Adrenal gland (tissue), 12 donors: ENCODE measurements around the gene CSTA. TPM values are rescaled to one million over a fixed set of nuclear protein-coding genes. Genes with fewer than 3 reads are reported as not detected.

Experiments used
- DNase-seq, 7 donors: peaks; one replicate each; pipeline ENCODE4 v3.0.0-alpha.2; 2019 to 2020
- H3K27ac ChIP-seq, 5 donors: fragments of 200-600 bp; sonication (generic) in 4 of 5; 1 replicate in 3 of 5; 2 replicates in 2 of 5; pipeline versions ENCODE4 v1.5.1 to v1.8.0; 2016 to 2020; ENCODE audit warnings: mild to moderate bottlenecking in 1 of 5
- H3K27me3 ChIP-seq: fragments of 200-600 bp; 2 replicates; pipeline ENCODE4 v1.8.0; 2021
- H3K36me3 ChIP-seq, 2 donors: fragments of 200-600 bp; replicated peaks in 1 of 2; 1 replicate in 1 of 2; 2 replicates in 1 of 2; pipeline versions ENCODE4 v1.5.1 to v1.8.0; 2018 to 2022
- H3K4me1 ChIP-seq, 2 donors: fragments of 200-600 bp; replicated peaks in 1 of 2; 1 replicate in 1 of 2; 2 replicates in 1 of 2; pipeline versions ENCODE4 v1.5.1 to v1.8.0; 2018 to 2021
- H3K4me3 ChIP-seq, 4 donors: fragments of 200-600 bp; sonication (generic) in 3 of 4; one replicate each; pipeline ENCODE4 v1.5.1; 2016 to 2018
- H3K9me3 ChIP-seq, 3 donors: fragments of 200-600 bp; sonication (generic) in 1 of 3; replicated peaks in 1 of 3; 1 replicate in 2 of 3; 2 replicates in 1 of 3; pipeline versions ENCODE4 v1.5.1 to v1.8.0; 2016 to 2021
- POLR2A ChIP-seq, 2 donors: fragments of 450-650 bp; IDR thresholded peaks; one replicate each; pipeline ENCODE4 v1.6.1; 2017; ENCODE audit warnings: antibody characterized with exemption in 2 of 2, mild to moderate bottlenecking in 2 of 2, moderate library complexity in 1 of 2
- WGBS, 4 donors: extraction: QIAGEN DNeasy Blood & Tissue Kit in 2 of 4; methylation state at CpG; one replicate each; pipeline versions ENCODE4 v1.1.5 to v1.1.7; 2013 to 2017; 5-methylcytosine and 5-hydroxymethylcytosine counted together
- intact Hi-C, 2 donors: fragments of 100-400 bp; cut with DNase I; formaldehyde crosslinking; loops; one replicate each; pipeline versions ENCODE4 v1.14.1 to v1.15.0; 2022 to 2023
- polyA plus RNA-seq, 3 donors: library from polyadenylated mRNA; stranded (reverse); fragments of 200-250 nt in 2 of 3; fragments of 350-450 nt in 1 of 3; fragmentation: Illumina TruSeq in 1 of 3; extraction: RNeasy Lipid Tissue Mini Kit (QIAGEN cat#74804) in 1 of 3; gene quantifications; one replicate each; pipeline ENCODE4 v1.2.3, GENCODE V29; 2013 to 2014
- total RNA-seq, 9 donors: library from RNA; depleted of rRNA in 4 of 9; stranded (reverse); fragments of >200 nt in 4 of 9; fragments of 120-200 nt in 1 of 9; fragmentation: NEBNext Ultra II Directional in 1 of 9; extraction: Animal tissue kit (Norgen Biotek cat#: 25700) in 1 of 9; gene quantifications; one replicate each; pipeline versions ENCODE4 v1.1.0 to v1.2.4, GENCODE V29; 2013 to 2023
- TF ChIP-seq, protein P1 (sequence below), 6 experiments: fragments of 450-650 bp in 4 of 6; fragments of 200-600 bp in 2 of 6; sonication (generic) in 1 of 6; IDR thresholded peaks; 1 replicate in 5 of 6; 2 replicates in 1 of 6; pipeline versions ENCODE4 v1.5.1 to v1.8.0; 2016 to 2021; ENCODE audit warnings: antibody characterized with exemption in 6 of 6, mild to moderate bottlenecking in 2 of 6, moderate library complexity in 1 of 6
- donor health status: healthy with polysubstance abuse.
- donor health status: Bipolar disorder and iron deficiency.
- donor health status: DM: yes; HTN: yes; CAD: no.
- donor health status: DM: no; HTN: no; CAD: no.
- donor health status: DM: no; HTN: no; CAD: no.
- donor health status: DM: yes; HTN: yes; CAD: no.

Gene CSTA
- total and polyA plus RNA-seq, 12 donors, result 1.1 to 15.7 (median 4.4) TPM; not detected in 1

DNA sequence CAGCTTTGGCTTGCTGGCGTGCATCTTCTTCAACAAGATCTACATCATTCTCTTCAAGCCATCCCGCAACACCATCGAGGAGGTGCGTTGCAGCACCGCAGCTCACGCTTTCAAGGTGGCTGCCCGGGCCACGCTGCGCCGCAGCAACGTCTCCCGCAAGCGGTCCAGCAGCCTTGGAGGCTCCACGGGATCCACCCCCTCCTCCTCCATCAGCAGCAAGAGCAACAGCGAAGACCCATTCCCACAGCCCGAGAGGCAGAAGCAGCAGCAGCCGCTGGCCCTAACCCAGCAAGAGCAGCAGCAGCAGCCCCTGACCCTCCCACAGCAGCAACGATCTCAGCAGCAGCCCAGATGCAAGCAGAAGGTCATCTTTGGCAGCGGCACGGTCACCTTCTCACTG, 40.6 kb upstream of the CSTA start:
- no peaks in the 10 kb centered on the region for H3K36me3 ChIP-seq
- no peaks in the 10 kb centered on the region for H3K27me3 ChIP-seq
- H3K4me1 ChIP-seq, result no peaks in the 10 kb centered on the region
- H3K27ac ChIP-seq, result no peak overlapping the region
- intact Hi-C loops, result no loop called here
- TF ChIP-seq, protein P1, sequence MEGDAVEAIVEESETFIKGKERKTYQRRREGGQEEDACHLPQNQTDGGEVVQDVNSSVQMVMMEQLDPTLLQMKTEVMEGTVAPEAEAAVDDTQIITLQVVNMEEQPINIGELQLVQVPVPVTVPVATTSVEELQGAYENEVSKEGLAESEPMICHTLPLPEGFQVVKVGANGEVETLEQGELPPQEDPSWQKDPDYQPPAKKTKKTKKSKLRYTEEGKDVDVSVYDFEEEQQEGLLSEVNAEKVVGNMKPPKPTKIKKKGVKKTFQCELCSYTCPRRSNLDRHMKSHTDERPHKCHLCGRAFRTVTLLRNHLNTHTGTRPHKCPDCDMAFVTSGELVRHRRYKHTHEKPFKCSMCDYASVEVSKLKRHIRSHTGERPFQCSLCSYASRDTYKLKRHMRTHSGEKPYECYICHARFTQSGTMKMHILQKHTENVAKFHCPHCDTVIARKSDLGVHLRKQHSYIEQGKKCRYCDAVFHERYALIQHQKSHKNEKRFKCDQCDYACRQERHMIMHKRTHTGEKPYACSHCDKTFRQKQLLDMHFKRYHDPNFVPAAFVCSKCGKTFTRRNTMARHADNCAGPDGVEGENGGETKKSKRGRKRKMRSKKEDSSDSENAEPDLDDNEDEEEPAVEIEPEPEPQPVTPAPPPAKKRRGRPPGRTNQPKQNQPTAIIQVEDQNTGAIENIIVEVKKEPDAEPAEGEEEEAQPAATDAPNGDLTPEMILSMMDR (IDR thresholded peaks at IDR 0.05), result no peak
- TF ChIP-seq POLR2A (IDR thresholded peaks at IDR 0.05), result no peak
- 86 to 93% (median 90%) methylated on average over 15 to 20 of the region's 20 CpGs for WGBS, 4 donors
- H3K4me3 ChIP-seq, result no peak overlapping the region
- DNase-seq, result no peak
- H3K9me3 ChIP-seq, result no peaks in the 10 kb centered on the region

DNA sequence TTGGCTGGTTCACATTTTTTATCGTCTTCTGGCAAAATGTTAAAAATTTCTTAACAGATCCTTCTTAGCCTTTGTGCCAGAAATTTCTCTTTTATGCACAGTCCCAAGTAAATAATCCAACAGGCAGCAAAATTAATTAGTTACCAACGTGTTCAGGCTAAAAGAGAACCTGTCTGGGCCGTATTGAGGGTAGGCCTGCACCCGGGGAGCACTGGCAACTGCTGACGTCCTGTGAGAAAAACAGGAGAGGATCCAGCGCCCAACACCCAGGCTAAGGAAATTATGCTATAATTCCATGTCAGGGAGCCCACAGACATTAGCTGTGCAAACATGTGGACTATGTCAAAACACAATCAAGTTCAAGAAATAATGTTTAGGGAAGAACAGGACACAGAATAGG, 30.7 kb upstream of the CSTA start:
- no peak for DNase-seq
- H3K9me3 ChIP-seq, result no peaks in the 10 kb centered on the region
- no peak overlapping the region for H3K27ac ChIP-seq
- H3K36me3 ChIP-seq, result no peaks in the 10 kb centered on the region
- TF ChIP-seq POLR2A (IDR thresholded peaks at IDR 0.05), result no peak
- TF ChIP-seq, protein P1 (IDR thresholded peaks at IDR 0.05), result no peak
- intact Hi-C loops, result no loop called here
- H3K4me1 ChIP-seq, result no peaks in the 10 kb centered on the region
- no peak overlapping the region for H3K4me3 ChIP-seq
- 52 to 65% (median 60%) methylated on average over 6 of the region's 6 CpGs for WGBS, 4 donors
- no peaks in the 10 kb centered on the region for H3K27me3 ChIP-seq

DNA sequence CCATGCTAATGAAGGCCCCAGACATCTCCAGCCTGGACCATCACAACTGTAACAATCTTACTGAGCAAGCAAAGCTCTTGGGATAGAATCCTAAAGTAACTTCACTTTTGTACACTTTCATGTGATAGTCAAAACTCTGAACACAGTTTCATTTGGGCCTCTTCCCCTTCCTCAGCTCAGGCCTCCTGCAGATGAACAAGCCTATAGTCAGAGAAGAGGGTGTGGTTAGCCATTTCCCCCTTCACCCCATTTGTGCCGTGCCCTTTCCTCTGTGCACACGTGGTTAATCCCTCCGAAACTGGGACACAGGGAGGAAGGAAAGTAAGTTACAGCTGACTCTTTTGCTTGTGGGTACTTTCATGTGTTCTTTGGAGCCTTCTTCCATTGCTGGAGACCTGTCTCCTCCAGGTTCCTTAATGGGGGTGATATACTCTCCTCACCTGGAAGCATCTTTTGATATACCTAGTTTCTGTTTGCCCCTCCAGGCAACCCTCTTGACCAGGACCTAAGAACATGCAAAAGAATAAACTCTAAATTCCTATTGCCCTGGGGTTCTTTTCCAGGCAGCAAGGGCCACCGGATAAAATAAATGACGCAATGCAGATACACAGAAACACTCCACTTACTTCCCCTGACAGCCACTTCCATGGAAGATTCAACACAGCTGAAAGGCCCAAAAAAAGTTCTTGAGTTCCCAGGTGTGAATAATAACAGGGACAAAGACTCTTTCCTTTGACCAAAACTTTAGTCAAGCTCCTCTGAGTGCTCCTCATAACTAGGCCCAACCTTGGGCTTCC, 29.6 kb upstream of the CSTA start:
- WGBS, 4 donors, result 66 to 80% (median 76%) methylated on average over 5 of the region's 5 CpGs
- Histone ChIP-seq H3K27ac (no peak overlapping the region), H3K36me3 (no peaks in the 10 kb centered on the region), H3K4me1 (no peaks in the 10 kb centered on the region), H3K27me3 (no peaks in the 10 kb centered on the region), H3K9me3 (no peaks in the 10 kb centered on the region), H3K4me3 (no peak overlapping the region)
- intact Hi-C loops, result no loop called here
- DNase-seq, result peak in 1 of 7 donors; percentile 14
- no peak for TF ChIP-seq POLR2A (IDR thresholded peaks at IDR 0.05)
- TF ChIP-seq, protein P1 (IDR thresholded peaks at IDR 0.05), result no peak

DNA sequence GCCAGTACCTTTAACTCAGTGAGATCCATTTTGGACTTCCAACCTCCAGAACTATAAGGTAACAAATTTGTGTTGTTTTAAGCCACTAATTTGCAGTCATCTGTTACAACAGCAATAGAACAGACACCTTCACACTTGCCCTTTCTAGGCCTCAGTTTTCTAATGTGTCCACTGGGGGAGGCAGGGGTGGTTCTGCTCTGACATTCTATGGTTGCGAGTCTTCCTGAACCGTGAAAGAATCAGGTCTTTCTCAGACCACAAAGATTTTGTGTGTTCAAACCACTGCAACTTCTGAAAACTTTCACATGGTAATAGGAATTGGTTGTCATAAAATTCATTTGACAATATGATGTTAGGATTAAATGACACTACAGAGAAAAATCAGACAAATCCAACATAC, 26.8 kb upstream of the CSTA start:
- WGBS, 4 donors, result 53 to 69% (median 65%) methylated on average over 2 of the region's 2 CpGs

More for the DNA sequence above, 26.8 kb upstream of the CSTA start:
- no peaks in the 10 kb centered on the region for H3K27me3 ChIP-seq
- H3K36me3 ChIP-seq, result no peaks in the 10 kb centered on the region
- no peak overlapping the region for H3K4me3 ChIP-seq
- no peak overlapping the region for H3K27ac ChIP-seq
- DNase-seq, result no peak
- intact Hi-C loops, result no loop called here
- no peaks in the 10 kb centered on the region for H3K9me3 ChIP-seq
- H3K4me1 ChIP-seq, result no peaks in the 10 kb centered on the region
- TF ChIP-seq POLR2A (IDR thresholded peaks at IDR 0.05), result no peak
- TF ChIP-seq, protein P1 (IDR thresholded peaks at IDR 0.05), result no peak
